Muscle of arm (tissue), 12 donors: Measurements from ENCODE around the gene CFAP20DC. TPM values are rescaled to one million over a fixed set of nuclear protein-coding genes. Genes with fewer than 3 reads are reported as not detected.
"Not testable (repeated sequence)": the region's sequence is repeated elsewhere in the genome, so short reads cannot be mapped to it uniquely, and the experiment has no call there.

Experiments used
- DNase-seq: peaks from one replicate; pipeline ENCODE4 v3.0.0-alpha.2; 2013
- polyA plus RNA-seq, 12 donors: library from polyadenylated mRNA; unstranded; fragments of 120-200 nt; gene quantifications; one replicate each; pipeline ENCODE4 v1.2.1, GENCODE V29; 2013; ENCODE audit not compliant: insufficient read length in 12 of 12

CFAP20DC gene
- polyA plus RNA-seq, 12 donors: 0.96 to 4.0 (median 1.7) TPM; not detected in 2

DNA sequence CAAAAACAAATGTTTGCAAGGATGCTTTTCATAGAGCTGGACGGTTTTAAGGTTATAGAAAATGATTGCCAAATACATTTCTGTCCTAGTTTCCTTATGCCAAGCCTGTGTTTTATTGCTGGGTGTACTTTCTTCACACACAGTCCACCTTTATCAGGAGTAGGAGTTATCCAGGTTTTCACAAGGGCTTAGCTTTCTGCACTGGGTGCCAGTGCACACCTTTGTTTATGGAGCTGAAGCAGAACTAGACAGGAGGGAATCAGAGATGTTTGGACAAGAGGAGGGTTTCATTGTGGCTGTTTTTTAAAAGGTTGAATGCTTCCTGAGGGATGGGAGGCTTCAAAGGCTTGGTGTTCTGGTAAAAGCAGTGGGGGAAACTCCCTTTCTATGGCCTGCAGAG, 353.7 kb downstream of the CFAP20DC start:
- no peak for DNase-seq

DNA sequence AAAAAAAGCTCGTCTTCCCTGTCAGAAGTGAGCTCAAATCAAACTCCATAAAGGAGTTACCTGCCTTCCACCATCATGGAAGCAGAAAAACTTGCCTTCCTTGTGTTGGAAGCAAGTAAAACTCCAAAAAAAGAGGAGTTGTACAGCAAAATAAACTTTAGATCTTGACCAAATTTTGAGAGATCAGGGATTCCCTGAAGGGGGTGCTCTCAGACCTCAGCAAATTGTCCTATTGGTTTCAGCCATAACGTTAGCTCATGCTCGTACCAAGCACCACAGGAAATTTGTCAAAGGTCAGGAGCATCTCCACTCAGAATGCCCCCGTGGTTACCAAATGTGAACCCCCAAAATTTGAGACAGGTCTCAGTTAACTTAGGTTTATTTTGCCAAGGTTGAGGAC, 354.5 kb downstream of the CFAP20DC start:
- DNase-seq: not testable (repeated sequence)

GRCh38 chr3:58693940-58694850, 355.6 kb downstream of the CFAP20DC start:
- DNase-seq: no peak

DNA sequence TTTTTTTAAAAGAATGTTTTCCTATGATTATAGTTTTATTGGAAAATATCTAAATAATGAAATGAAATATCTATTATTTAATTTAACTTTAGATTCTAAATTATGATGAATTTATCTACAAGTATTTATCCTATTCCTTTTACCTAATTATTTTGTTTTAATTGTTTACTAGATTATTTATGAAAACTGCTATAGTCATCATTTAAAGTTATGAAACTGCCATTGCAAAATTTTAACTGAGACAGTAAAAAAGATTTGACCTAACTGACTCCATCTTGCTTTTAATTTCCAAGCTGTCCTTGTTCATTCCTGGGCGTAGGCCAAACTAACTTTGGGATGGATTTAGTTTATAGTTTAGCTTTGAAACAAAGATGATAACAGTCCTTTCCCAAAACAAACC, 357.3 kb downstream of the CFAP20DC start:
- no peak for DNase-seq
